HG02970 (cell line): Measurements from ENCODE around the gene AATK.
"Not testable (repeated sequence)": the region's sequence is repeated elsewhere in the genome, so short reads cannot be mapped to it uniquely, and the experiment has no call there.

Source experiments
- ATAC-seq: cut with Tn5 transposase; IDR thresholded peaks from one replicate; pipeline ENCODE4 v1.9.1; 2021; ENCODE audit warnings: mild to moderate bottlenecking, moderate library complexity, moderate number of reproducible peaks; ENCODE audit not compliant: unreplicated experiment, low FRiP score

Gene AATK

DNA sequence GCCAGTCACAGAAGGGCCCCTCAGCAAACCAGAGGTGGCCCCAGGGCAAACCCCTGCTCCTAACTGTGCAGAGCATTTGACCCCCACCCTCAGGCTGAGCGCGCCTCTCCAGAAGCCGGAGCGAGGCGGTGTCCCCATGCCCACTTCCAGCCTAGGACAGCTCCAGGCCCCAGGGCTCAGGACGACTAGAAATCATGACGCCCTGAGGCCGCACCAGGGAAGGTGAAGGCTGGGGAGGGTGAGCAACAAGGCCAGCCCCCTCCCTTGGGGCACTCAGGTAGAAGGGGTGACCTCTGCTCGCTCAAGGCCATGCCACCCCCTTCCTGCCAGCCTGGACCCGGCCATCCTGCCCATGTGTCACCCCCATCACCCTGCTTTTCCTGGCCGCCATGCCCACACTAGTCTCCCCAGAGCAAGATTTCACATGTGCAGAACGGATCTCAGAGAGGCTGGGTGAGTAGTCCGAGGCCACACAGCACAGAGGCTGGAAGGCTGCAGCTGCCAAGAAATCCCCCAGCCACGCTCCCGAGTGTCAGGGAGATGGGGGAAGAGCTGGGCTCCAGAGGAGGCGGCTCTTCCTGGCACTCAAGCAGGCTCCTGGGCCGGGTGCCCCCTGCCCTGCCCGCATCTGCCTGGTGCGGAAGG lies 2.8 kb downstream of the AATK start:
- no peak for ATAC-seq

DNA sequence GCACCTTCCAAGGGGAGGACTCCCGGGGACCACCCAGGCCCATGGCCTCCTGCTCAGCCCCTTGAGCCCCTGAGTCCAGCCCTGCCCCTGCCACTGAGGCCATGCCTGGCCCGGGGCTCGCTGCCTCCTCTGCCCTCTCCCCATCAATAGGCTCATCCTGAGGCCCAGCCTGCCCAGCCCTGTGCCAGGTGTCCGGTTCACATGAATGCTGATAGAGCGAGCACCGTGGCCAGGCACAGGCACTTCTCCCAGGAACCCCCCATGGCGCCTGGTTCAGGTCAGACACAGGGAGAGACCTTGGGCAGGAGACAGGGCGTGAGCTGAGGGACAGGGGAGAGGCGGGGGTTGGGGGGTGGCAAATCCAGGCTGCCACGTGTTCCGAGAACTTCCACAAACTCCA lies 3.5 kb downstream of the AATK start:
- ATAC-seq, result no peak

DNA sequence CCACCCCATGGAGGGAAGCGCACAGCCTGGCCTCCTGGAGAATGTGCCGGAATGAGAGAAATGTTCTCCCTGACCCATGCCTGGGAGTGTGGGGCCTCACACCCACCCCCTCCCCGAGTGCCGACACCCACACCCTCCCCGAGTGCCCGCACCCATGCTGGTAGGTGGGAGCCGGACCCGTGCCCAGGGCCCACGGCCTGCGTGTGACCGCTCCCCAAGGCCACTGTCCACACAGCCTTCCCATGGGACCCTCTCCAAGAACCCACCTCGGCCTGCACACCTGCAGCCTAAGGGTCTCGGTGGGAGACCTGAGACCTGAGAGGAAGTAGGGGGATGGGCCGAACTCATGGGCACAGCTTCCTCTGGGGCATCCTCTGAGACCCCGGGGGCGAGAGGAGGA lies 4.0 kb downstream of the AATK start:
- ATAC-seq, result no peak

DNA sequence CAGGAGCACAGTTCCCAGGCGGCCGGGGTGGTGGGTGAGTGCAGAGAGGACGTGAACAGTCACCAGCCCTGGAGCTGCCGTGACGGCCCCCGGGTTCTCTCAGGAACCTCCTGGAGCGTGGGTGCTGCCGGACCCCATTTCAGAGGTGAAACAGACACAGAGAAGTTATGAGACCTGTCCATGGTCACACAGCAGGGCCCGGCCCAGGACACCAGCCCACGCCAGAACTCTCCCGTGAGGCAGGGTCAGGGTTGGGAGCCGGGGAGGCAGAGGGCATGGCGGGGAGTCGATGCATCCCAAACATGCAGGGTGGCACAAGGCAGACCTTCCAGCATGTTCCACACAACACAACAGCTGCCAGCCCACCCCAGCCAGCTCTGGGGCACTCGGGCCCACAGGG lies 4.5 kb downstream of the AATK start:
- no peak for ATAC-seq

GRCh38 chr17:81160747-81161453 lies 5.1 kb downstream of the AATK start:
- ATAC-seq, result no peak

DNA sequence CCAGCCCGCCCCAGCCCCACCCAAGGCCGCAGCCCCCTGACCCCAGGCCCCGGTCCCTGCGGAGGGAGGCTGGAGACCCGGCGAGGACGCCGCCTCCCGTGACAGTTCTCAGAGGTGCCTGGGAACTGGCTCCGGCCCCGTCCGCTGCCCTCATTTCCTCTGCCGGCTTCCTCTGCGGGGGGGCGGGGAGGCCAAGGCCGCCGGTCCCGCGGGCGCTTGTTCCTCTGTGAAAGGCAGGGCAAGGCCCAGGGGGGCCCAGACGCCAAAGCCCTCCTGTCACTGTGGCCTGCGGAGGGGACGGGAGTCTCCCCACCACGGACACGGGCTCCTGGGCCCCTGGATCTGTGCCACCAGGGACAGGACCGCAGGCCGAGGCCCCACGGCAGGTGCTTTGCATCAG lies 5.7 kb downstream of the AATK start:
- ATAC-seq, result no peak

GRCh38 chr17:81159611-81160265 lies 6.3 kb downstream of the AATK start:
- ATAC-seq, result no peak

- no peak for ATAC-seq
Observed at GRCh38 chr17:81158688-81159590, 7.1 kb downstream of the AATK start.

GRCh38 chr17:81157848-81158687 lies 8.0 kb downstream of the AATK start:
- no peak for ATAC-seq

DNA sequence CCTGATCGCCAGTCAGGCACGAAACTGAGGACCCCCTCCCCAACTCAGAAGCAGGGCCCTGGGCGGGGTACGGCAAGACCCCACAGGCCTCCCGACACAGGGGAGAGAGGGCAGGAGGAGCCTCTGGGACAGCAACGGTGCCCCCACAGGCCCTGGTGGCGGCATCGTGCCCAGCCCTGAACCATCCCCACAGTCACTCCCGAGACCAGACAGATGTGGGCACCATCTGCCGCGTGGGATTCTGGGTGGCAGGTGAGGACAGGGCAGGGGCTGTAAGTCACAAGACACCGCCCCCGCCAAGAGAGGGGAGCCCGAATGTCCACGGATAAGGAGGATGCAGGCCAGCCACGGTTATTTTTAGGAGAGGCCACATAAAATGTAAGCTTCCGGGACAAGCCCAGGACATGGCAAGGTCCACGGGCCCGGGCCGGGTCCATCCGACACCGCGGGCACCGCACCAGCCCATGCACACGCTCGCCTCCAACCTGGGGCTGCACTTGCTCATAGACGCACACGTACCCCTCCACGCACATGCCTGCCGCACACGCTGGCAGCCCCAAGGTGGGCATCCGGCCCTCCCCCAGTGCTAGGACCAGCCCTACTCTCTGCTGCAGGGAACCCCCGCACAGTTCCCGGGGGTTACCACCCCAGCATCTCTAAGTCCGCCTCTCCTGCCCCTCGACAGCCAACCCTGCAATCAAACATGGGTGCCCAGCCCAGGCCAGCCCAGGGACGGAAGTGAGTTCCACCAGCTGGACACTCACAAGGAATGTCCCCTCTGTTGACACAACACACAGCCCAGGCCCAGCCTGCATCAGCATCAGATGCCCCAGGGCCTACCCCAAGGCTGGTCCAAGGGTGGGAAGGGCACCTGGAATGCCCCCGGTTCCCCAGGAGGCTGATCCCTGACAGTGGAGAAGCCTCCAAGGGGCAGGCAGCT lies 8.9 kb downstream of the AATK start:
- no peak for ATAC-seq

DNA sequence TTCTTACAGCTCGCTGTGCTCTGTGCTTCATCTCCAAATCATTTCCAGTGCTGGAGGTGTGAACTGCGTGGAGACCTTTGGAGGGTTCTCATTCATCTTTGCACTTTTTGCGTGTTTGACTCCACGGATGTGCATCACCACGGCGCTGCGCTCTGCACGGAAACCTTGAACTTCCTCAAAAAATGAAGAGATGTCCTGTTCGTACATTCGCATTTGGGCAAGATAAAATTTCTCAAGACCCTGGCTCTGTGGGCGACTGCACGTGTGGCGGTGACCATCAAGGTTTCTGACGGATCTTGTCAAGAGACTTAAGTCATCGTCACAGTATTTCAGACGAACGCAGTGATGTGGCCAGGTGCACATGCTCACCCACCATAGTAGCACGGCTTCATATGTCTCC lies 11.1 kb downstream of the AATK start:
- ATAC-seq, result no peak

- not testable (repeated sequence) for ATAC-seq
Observed at GRCh38 chr17:81154016-81154415, 12.0 kb downstream of the AATK start.

GRCh38 chr17:81153340-81153803 lies 12.6 kb downstream of the AATK start:
- ATAC-seq, result no peak

GRCh38 chr17:81152288-81152828 lies 13.7 kb downstream of the AATK start:
- no peak for ATAC-seq

DNA sequence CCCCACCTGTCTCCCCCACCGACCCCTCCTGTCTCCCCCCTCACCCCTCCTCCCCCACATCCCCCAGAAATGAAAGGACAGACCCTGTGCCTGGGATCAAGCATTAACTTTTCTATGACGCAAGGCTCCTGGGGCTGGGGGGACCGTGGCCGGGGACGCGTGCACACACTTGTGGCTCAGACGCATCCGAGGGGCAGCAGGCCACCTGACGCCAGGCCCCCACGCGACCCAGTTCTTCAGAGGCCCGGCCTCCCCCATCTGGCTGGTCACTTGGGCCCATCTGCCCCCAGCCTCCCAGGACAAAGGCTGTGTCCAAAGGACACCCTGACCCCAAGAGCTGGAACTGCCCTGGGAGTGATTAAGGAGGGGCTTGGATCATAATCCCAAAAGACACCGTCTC lies 14.7 kb downstream of the AATK start:
- ATAC-seq, result no peak

DNA sequence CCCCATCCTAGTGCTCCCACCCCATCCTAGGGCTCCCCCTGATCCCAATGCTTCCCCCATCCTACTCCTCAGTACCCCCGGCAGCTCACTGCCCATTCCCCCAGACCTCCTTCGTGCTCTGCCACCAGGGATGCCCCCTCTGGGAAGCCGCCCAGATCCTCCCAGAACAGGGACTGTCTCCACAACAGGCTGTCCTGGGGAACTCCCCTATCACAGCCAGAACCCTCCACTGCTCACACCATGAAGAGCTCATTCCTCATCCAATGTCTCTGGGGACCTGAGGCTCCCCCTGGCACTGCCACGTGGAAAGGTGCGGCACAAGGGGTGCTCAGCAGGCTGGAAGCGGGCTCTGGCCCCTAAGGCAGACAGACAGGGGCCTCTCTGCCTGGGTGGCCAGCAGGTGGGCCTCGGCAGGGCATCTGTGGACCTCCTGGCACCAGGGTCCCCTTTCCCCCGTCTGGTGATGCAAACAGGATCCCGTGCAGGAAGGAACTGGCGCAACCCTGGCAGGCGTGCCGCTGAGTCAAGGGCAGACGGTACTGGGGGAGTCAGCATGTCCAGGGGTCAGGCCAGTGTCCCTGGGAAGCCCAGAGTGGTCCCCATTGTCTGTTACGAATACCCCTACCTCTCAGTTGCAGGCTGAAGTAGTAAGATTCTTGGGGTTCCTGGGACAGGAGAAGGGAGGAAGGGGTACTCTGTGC lies 15.5 kb downstream of the AATK start:
- no peak for ATAC-seq

GRCh38 chr17:81148986-81149533 lies 17.0 kb downstream of the AATK start:
- no peak for ATAC-seq

- no peak for ATAC-seq
Observed at GRCh38 chr17:81148571-81148970, 17.4 kb downstream of the AATK start.
